Stimulated activated CD4-positive, alpha-beta T cell treated with anti-CD3 and anti-CD28 coated beads, TNF-alpha, amount 100 ng/mL, for 48 hours (primary cell): ENCODE results near the gene ARMC10.
"Not testable (repeated sequence)": the region's sequence is repeated elsewhere in the genome, so short reads cannot be mapped to it uniquely, and the experiment has no call there.

Source experiments
- DNase-seq, 3 donors: peaks; one replicate each; pipeline ENCODE4 v3.0.0-alpha.2; 2020; ENCODE audit warnings: low read depth in 3 of 3

Gene ARMC10

GRCh38 chr7:103074519-103075336 is at the start of gene ARMC10, which contains the start of gene FBXL13:
Gene ARMC10, plus strand, starts transcription at chr7:103075140. Its CDS starts 133 bp downstream, at chr7:103075273.
Gene FBXL13, minus strand, starts transcription at chr7:103074796.
- DNase-seq: peak; percentile 79 to 85 (median 83)

GRCh38 chr7:103025341-103025740 is 49.6 kb upstream of the ARMC10 start:
- DNase-seq: no peak

- no peak for DNase-seq
Observed at GRCh38 chr7:103031024-103031423, 43.9 kb upstream of the ARMC10 start.

GRCh38 chr7:103031781-103032180 is 43.2 kb upstream of the ARMC10 start:
- DNase-seq: no peak

- not testable (repeated sequence) for DNase-seq
Observed at GRCh38 chr7:103034318-103034717, 40.6 kb upstream of the ARMC10 start.

- DNase-seq: no peak
Observed at GRCh38 chr7:103037476-103037822, 37.5 kb upstream of the ARMC10 start.

GRCh38 chr7:103037823-103038739 is 36.9 kb upstream of the ARMC10 start:
- not testable (repeated sequence) for DNase-seq

GRCh38 chr7:103041815-103042214 is 33.1 kb upstream of the ARMC10 start:
- not testable (repeated sequence) for DNase-seq

GRCh38 chr7:103048833-103049232 is 26.1 kb upstream of the ARMC10 start:
- DNase-seq: no peak

GRCh38 chr7:103051519-103051918 is 23.4 kb upstream of the ARMC10 start:
- no peak for DNase-seq

GRCh38 chr7:103056006-103056405 is 18.9 kb upstream of the ARMC10 start:
- DNase-seq: not testable (repeated sequence)

- DNase-seq: no peak
Observed at GRCh38 chr7:103058122-103058521, 16.8 kb upstream of the ARMC10 start.

GRCh38 chr7:103059471-103059870 is 15.5 kb upstream of the ARMC10 start:
- no peak for DNase-seq

- DNase-seq: no peak
Observed at GRCh38 chr7:103063895-103064294, 11.0 kb upstream of the ARMC10 start.

- peak in 2 of 3 donors; percentile 18 to 24 for DNase-seq
Observed at GRCh38 chr7:103065667-103066066, 9.3 kb upstream of the ARMC10 start.

- no peak for DNase-seq
Observed at GRCh38 chr7:103068414-103069403, 6.2 kb upstream of the ARMC10 start.

- DNase-seq: no peak
Observed at GRCh38 chr7:103071000-103071399, 3.9 kb upstream of the ARMC10 start.

GRCh38 chr7:103073989-103074518 is 886 bp upstream of the ARMC10 start:
- DNase-seq: no peak

GRCh38 chr7:103075337-103075918 is 488 bp downstream of the ARMC10 start:
- DNase-seq: peak; percentile 33 to 66 (median 63)

GRCh38 chr7:103076764-103077163 is 1.8 kb downstream of the ARMC10 start:
- no peak for DNase-seq

- no peak for DNase-seq
Observed at GRCh38 chr7:103077318-103077717, 2.4 kb downstream of the ARMC10 start.
